K562 (cell line): ENCODE measurements around the gene CACNA2D3. TPM values are rescaled to one million over a fixed set of nuclear protein-coding genes. Genes with fewer than 3 reads are reported as not detected.

Source experiments
- ATAC-seq: fragments of 200-7000 bp; cut with Tn5 transposase; 3 replicates; pipeline ENCODE4 v1.9.1; 2020; ENCODE audit warnings: moderate library complexity
- BruUV-seq: library from RNA; stranded (reverse); fragments of 400-500 nt; replicated peaks from 2 replicates; lab custom pipeline; 2021; lab: Mats Ljungman, UMichigan
- CTCF ChIA-PET: fragments of 300-600 bp; formaldehyde crosslinking; extraction: SDS; loops from one replicate; lab custom pipeline; 2021; ENCODE audit warnings: low intra/inter-chr PET ratio; lab: Yijun Ruan, JAX
- POLR2A ChIA-PET: fragments of 300-600, 350-650 bp; sonication (Branson Sonifier 250); formaldehyde crosslinking; extraction: SDS; loops from one replicate; lab custom pipeline; 2021; ENCODE audit warnings: antibody characterized with exemption, inconsistent platforms; lab: Yijun Ruan, JAX
- DNase-seq, 4 experiments: peaks; one replicate each; pipeline versions ENCODE4 v3.0.0 to v3.0.0-alpha.2; 2011 to 2018; ENCODE audit warnings: low spot score in 3 of 4, mixed read lengths in 3 of 4; ENCODE audit errors: extremely low read depth in 1 of 4
- FAIRE-seq: peaks from 2 replicates; lab custom pipeline; 2011; peaks lifted over from hg19 to GRCh38; lab: Jason Lieb, UNC
- H2AFZ ChIP-seq: 2 replicates; pipeline ENCODE4 v1.6.0; 2011; ENCODE audit warnings: low read depth, low read length, control low read depth, inconsistent platforms
- H3K27ac ChIP-seq: fragments of 200-600 bp; 3 replicates; pipeline ENCODE4 v1.8.0; 2011; ENCODE audit warnings: low read depth, mild to moderate bottlenecking, control low read depth, inconsistent platforms, low read length, moderate library complexity, mixed read lengths; ENCODE audit errors: extremely low read depth
- H3K27me3 ChIP-seq, 2 experiments: fragments of 300-600 bp in 1 of 2; 2 replicates in 1 of 2; 3 replicates in 1 of 2; pipeline versions ENCODE4 v1.6.0 to v1.8.0; 2011; ENCODE audit warnings: inconsistent platforms in 2 of 2, low read length in 2 of 2, mild to moderate bottlenecking in 1 of 2, mixed read lengths in 1 of 2, moderate library complexity in 1 of 2; ENCODE audit not compliant: control insufficient read depth in 2 of 2, insufficient read depth in 2 of 2
- H3K36me3 ChIP-seq: fragments of 300-600 bp; 3 replicates; pipeline ENCODE4 v1.8.0; 2011; ENCODE audit warnings: mild to moderate bottlenecking, low read length, inconsistent platforms; ENCODE audit not compliant: control insufficient read depth, insufficient read depth
- H3K4me1 ChIP-seq, 2 experiments: fragments of 200-600 bp in 1 of 2; replicated peaks in 1 of 2; 2 replicates in 1 of 2; 3 replicates in 1 of 2; pipeline versions ENCODE4 v1.5.1 to v1.8.0; 2011; ENCODE audit warnings: inconsistent platforms in 2 of 2, low read length in 2 of 2, mild to moderate bottlenecking in 1 of 2, mixed read lengths in 1 of 2, moderate library complexity in 1 of 2; ENCODE audit not compliant: control insufficient read depth in 2 of 2, insufficient read depth in 2 of 2
- H3K4me2 ChIP-seq: 2 replicates; pipeline ENCODE4 v1.6.1; 2011; ENCODE audit warnings: low read length, control low read depth, inconsistent platforms, mixed read lengths; ENCODE audit not compliant: insufficient read depth
- H3K4me3 ChIP-seq: fragments of 200-600 bp; sonication (generic), shearing (Covaris generic); 2 replicates; pipeline ENCODE4 v1.5.1; 2016; ENCODE audit warnings: control low read depth, inconsistent platforms
- H3K79me2 ChIP-seq: fragments of 200-600 bp; 3 replicates; pipeline ENCODE4 v1.8.0; 2011; ENCODE audit warnings: low read length, inconsistent platforms; ENCODE audit not compliant: control insufficient read depth, insufficient read depth
- H3K9ac ChIP-seq, 2 experiments: 2 replicates each; pipeline versions ENCODE4 v1.6.0 to v1.6.1; 2011; ENCODE audit warnings: low read depth in 2 of 2, low read length in 2 of 2, control low read depth in 1 of 2, inconsistent platforms in 1 of 2, mild to moderate bottlenecking in 1 of 2, mixed read lengths in 1 of 2; ENCODE audit not compliant: insufficient read depth in 1 of 2
- H3K9me1 ChIP-seq: one replicate; pipeline ENCODE4 v1.6.0; 2011; ENCODE audit warnings: inconsistent platforms, mild to moderate bottlenecking, low read length, moderate library complexity; ENCODE audit not compliant: control insufficient read depth, insufficient read depth
- H3K9me3 ChIP-seq: replicated peaks from 2 replicates; pipeline ENCODE4 v1.5.1; 2011; ENCODE audit warnings: low read depth, low read length, inconsistent platforms; ENCODE audit not compliant: control insufficient read depth, insufficient read depth
- H4K20me1 ChIP-seq: replicated peaks from 2 replicates; pipeline ENCODE4 v1.6.1; 2011; ENCODE audit warnings: low read length, inconsistent platforms, mixed read lengths; ENCODE audit not compliant: control insufficient read depth, insufficient read depth
- FOXJ3 ChIP-seq: sonication (generic); formaldehyde crosslinking; IDR thresholded peaks from 2 replicates; pipeline ENCODE4 v1.4.0; 2020; ENCODE audit warnings: mild to moderate bottlenecking, missing genetic modification reagents
- GATAD2A ChIP-seq: fragments of 450-650 bp; IDR thresholded peaks from 2 replicates; pipeline ENCODE4 v1.6.1; 2017
- HNRNPH1 ChIP-seq: fragments of 200-400 bp; formaldehyde crosslinking; optimal IDR thresholded peaks from 2 replicates; pipeline ENCODE3; 2017; ENCODE audit warnings: low read depth, mild to moderate bottlenecking, low read length, moderate library complexity
- IRF9 ChIP-seq: fragments of 450-650 bp; IDR thresholded peaks from 2 replicates; pipeline ENCODE4 v1.6.1; 2016; ENCODE audit warnings: missing biosample characterization, missing genetic modification characterization
- KAT2B ChIP-seq: IDR thresholded peaks from one replicate; pipeline ENCODE4 v1.6.1; 2012; ENCODE audit warnings: low read depth, mild to moderate bottlenecking, control low read depth, inconsistent platforms, low read length, moderate library complexity
- MTF1 ChIP-seq: fragments of 250-450 bp; sonication (Bioruptor Pico); IDR thresholded peaks from 2 replicates; pipeline ENCODE4 v1.9.0; 2021; ENCODE audit warnings: moderate library complexity, mild to moderate bottlenecking, inconsistent platforms, borderline replicate concordance
- RBM34 ChIP-seq: fragments of 200-400 bp; formaldehyde crosslinking; IDR thresholded peaks from 2 replicates; pipeline ENCODE4 v1.6.1; 2018; ENCODE audit warnings: low read length, borderline replicate concordance; ENCODE audit not compliant: insufficient read depth
- SMAD4 ChIP-seq: fragments of 250-450 bp; sonication (Bioruptor Pico); conservative IDR thresholded peaks from 2 replicates; pipeline ENCODE4 v1.8.0; 2021; ENCODE audit warnings: inconsistent platforms, mild to moderate bottlenecking, moderate library complexity
- TCF7 ChIP-seq: sonication (generic); IDR thresholded peaks from 2 replicates; pipeline ENCODE4 v1.6.1; 2016; ENCODE audit warnings: antibody characterized with exemption, borderline replicate concordance
- U2AF2 ChIP-seq: fragments of 200-400 bp; formaldehyde crosslinking; optimal IDR thresholded peaks from 2 replicates; pipeline ENCODE3; 2017; ENCODE audit warnings: low read depth, mild to moderate bottlenecking, low read length
- ZBTB34 ChIP-seq: fragments of 250-450 bp; sonication (Bioruptor Pico); IDR thresholded peaks from 2 replicates; pipeline ENCODE4 v1.8.0; 2021; ENCODE audit warnings: mild to moderate bottlenecking, moderate library complexity
- ZNF277 ChIP-seq: fragments of 250-450 bp; sonication (Bioruptor Pico); IDR thresholded peaks from 2 replicates; pipeline ENCODE4 v1.8.0; 2022; ENCODE audit warnings: inconsistent platforms, mild to moderate bottlenecking, moderate library complexity, borderline replicate concordance
- ZSCAN32 ChIP-seq: fragments of 450-650 bp; formaldehyde crosslinking; IDR thresholded peaks from 2 replicates; pipeline ENCODE4 v1.4.0; 2020; ENCODE audit warnings: mild to moderate bottlenecking, moderate library complexity
- WGBS: fragments of 100-300 bp; shearing (Covaris generic); methylation state at CpG from one replicate; pipeline ENCODE4 v1.1.6; 2016; ENCODE audit warnings: low coverage, mixed read lengths; ENCODE audit not compliant: insufficient coverage; ENCODE audit errors: missing lambda C conversion rate; 5-methylcytosine and 5-hydroxymethylcytosine counted together
- in situ Hi-C: fragments of 300-500 bp; cut with MboI; formaldehyde crosslinking; loops from 4 replicates; pipeline ENCODE4 v1.15.0; 2018; ENCODE audit warnings: inconsistent platforms, mixed read lengths
- intact Hi-C: fragments of 100-400 bp; cut with micrococcal nuclease; formaldehyde crosslinking; loops from 2 replicates; pipeline ENCODE4 v1.14.2; 2022
- polyA plus RNA-seq, 8 experiments: library from polyadenylated mRNA; depleted of rRNA in 4 of 8; stranded (reverse) in 5 of 8; unstranded in 3 of 8; fragments of >200 nt; fragmentation: Nextera tagmentation in 2 of 8; fragmentation: Illumina TruSeq in 1 of 8; extraction: Ambion mirVana in 2 of 8; extraction: Trizol in 1 of 8; gene quantifications; 2 replicates each; pipeline versions ENCODE4 v1.2.1 to v1.2.3, GENCODE V29; 2011 to 2014; ENCODE audit warnings: inconsistent platforms in 1 of 8, missing spikeins in 1 of 8
- total RNA-seq, 7 experiments: library from RNA; depleted of rRNA in 6 of 7; stranded (reverse); fragments of >200 nt in 6 of 7; fragmentation: Illumina TruSeq in 2 of 7; extraction: Trizol in 2 of 7; gene quantifications; 2 replicates each; pipeline versions ENCODE4 v1.2.1 to v1.2.3, GENCODE V29; 2011 to 2021; ENCODE audit warnings: low replicate concordance in 1 of 7

The CACNA2D3 gene
- total and polyA plus RNA-seq, 9 of the 15 experiments (the other 6 are each of a cell fraction or from before 2014, with no cell fraction given): 0.01 TPM; not detected in 8

- no peaks in the 10 kb centered on the region for H3K4me1 ChIP-seq
- POLR2A ChIA-PET: interaction anchor here (0.6 kb wide), 1 partner anchor 1231 kb away, joined by 4 read pairs; no protein-coding TSS in a partner anchor
These were observed 723.2 kb downstream of the CACNA2D3 start for GRCh38 chr3:54845551-54845950.

More at GRCh38 chr3:54845551-54845950, 723.2 kb downstream of the CACNA2D3 start:
- CTCF ChIA-PET: no interaction called here
- no peaks in the 10 kb centered on the region for H3K79me2 ChIP-seq
- no peaks in the 10 kb centered on the region for H3K36me3 ChIP-seq
- in situ Hi-C loops (no loop called here), intact Hi-C loops (no loop called here)
- H3K9me3 ChIP-seq: no peaks in the 10 kb centered on the region
- ATAC-seq (no peak), FAIRE-seq (no peak), DNase-seq (no peak)
- H3K9ac ChIP-seq: no peak overlapping the region
- 0% methylated on average over 5 of the region's 5 CpGs for WGBS
- no TSS peak for BruUV-seq
- H3K4me3 ChIP-seq: no peak overlapping the region
- H3K4me2 ChIP-seq: no peak overlapping the region
- TF ChIP-seq MTF1: no peak
- no peak for TF ChIP-seq FOXJ3 (CRISPR knock-in tag)
- TF ChIP-seq U2AF2: no peak
- TF ChIP-seq GATAD2A: no peak
- no peak for TF ChIP-seq SMAD4 (CRISPR knock-in tag)
- TF ChIP-seq ZBTB34 (CRISPR knock-in tag): no peak
- TF ChIP-seq HNRNPH1: no peak
- TF ChIP-seq RBM34: no peak
- no peak for TF ChIP-seq TCF7
- no peak for TF ChIP-seq ZSCAN32
- TF ChIP-seq ZNF277 (CRISPR knock-in tag): no peak
- TF ChIP-seq KAT2B: no peak
- TF ChIP-seq IRF9 (tag): no peak
- H4K20me1 ChIP-seq: no peaks in the 10 kb centered on the region
- no peak overlapping the region for H2AFZ ChIP-seq
- no peaks in the 10 kb centered on the region for H3K27me3 ChIP-seq
- H3K9me1 ChIP-seq: no peaks in the 10 kb centered on the region
- H3K27ac ChIP-seq: no peak overlapping the region
